ENCODE measurements around the gene NCKAP5. TPM values are rescaled to one million over a fixed set of nuclear protein-coding genes. Genes with fewer than 3 reads are reported as not detected.

The NCKAP5 gene
- total RNA-seq, 1 donor from 2014 or later, result 0.20 TPM

DNA sequence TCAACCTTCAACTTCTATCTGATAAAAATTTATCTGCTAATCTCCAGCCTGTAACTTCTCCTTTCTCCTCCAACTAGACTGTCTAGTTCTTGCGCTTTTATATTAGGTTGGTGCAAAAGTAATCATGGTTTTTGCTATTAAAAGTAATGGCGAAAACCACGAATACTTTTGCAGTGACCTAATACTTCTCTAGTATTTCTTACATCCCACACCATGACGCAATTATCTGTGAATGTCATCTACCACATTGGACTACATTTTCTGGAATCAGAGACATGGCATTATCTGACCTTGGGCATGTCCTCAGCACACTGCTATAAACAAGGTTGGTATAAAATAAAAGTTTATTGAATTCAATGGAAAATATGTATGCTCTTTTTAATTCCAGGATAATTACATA is 528.1 kb downstream of the NCKAP5 start:
- no peak for DNase-seq
- H3K9me3 Mint-ChIP-seq (ENCODE audit: unreplicated experiment), result peaks cover 5% of the 10 kb centered on the region
- no peak for TF ChIP-seq CTCF (IDR thresholded peaks at IDR 0.05; ENCODE audit: partially characterized antibody, unreplicated experiment)
- H3K4me3 Mint-ChIP-seq (ENCODE audit: unreplicated experiment), result no peak overlapping the region
- H3K4me1 Mint-ChIP-seq (ENCODE audit: low read depth, unreplicated experiment), result no peaks in the 10 kb centered on the region
- no peak overlapping the region for H3K27ac Mint-ChIP-seq (ENCODE audit: unreplicated experiment)
- peaks cover 6% of the 10 kb centered on the region for H3K36me3 Mint-ChIP-seq (ENCODE audit: unreplicated experiment)
- no peaks in the 10 kb centered on the region for H3K27me3 Mint-ChIP-seq (ENCODE audit: unreplicated experiment)

DNA sequence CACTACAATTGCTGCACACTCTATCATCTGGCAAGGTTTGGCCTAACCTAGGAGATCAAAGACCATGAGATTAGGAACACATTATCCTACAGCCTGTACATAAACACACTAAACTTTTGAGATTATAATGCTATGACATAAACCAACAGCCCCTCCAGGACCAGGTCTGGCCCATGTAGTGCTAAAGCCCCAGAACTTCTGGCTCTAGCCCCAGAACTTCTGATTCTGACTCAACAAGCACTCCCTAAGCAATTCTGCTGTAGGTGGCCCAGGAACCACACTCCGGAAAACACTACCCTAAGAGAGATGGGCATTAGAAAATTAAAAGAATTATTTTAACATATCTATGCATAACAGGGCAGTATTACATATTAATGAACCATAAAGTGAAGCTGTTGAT is 528.7 kb downstream of the NCKAP5 start:
- Mint-ChIP-seq H3K27ac (ENCODE audit: unreplicated experiment) (no peak overlapping the region), H3K27me3 (ENCODE audit: unreplicated experiment) (no peaks in the 10 kb centered on the region), H3K4me1 (ENCODE audit: low read depth, unreplicated experiment) (no peaks in the 10 kb centered on the region), H3K4me3 (ENCODE audit: unreplicated experiment) (no peak overlapping the region), H3K9me3 (ENCODE audit: unreplicated experiment) (peaks cover 5% of the 10 kb centered on the region), H3K36me3 (ENCODE audit: unreplicated experiment) (peaks cover 6% of the 10 kb centered on the region)
- no peak for TF ChIP-seq CTCF (IDR thresholded peaks at IDR 0.05; ENCODE audit: partially characterized antibody, unreplicated experiment)
- DNase-seq, result no peak

GRCh38 chr2:133026536-133027177 is 541.6 kb downstream of the NCKAP5 start:
- H3K36me3 Mint-ChIP-seq (ENCODE audit: unreplicated experiment), result no peaks in the 10 kb centered on the region
- H3K4me1 Mint-ChIP-seq (ENCODE audit: low read depth, unreplicated experiment), result no peaks in the 10 kb centered on the region
- H3K27ac Mint-ChIP-seq (ENCODE audit: unreplicated experiment), result no peak overlapping the region
- DNase-seq, result no peak
- H3K9me3 Mint-ChIP-seq (ENCODE audit: unreplicated experiment), result peaks cover 2% of the 10 kb centered on the region
- TF ChIP-seq CTCF (IDR thresholded peaks at IDR 0.05; ENCODE audit: partially characterized antibody, unreplicated experiment), result no peak
- H3K4me3 Mint-ChIP-seq (ENCODE audit: unreplicated experiment), result no peak overlapping the region
- no peaks in the 10 kb centered on the region for H3K27me3 Mint-ChIP-seq (ENCODE audit: unreplicated experiment)

DNA sequence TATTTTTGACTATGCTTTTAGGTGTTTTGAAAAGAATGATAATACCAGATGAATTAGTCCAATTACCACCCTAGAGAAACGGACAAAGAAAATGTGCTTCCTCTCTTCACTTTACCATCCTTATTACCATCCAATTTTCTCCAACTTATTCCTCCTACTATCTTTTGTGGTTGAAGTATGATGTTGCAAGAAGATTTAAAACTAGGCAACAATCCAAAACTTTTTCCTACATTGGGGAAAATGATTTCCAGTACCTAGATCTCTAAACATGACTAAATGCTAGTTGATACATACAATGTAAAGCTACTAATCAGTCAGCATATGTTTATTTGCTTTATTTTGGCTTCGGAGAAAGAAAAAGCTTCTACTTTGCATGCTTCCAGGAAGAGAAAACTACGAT is 543.3 kb downstream of the NCKAP5 start:
- H3K4me1 Mint-ChIP-seq (ENCODE audit: low read depth, unreplicated experiment), result no peaks in the 10 kb centered on the region

More for the DNA sequence above, 543.3 kb downstream of the NCKAP5 start:
- H3K36me3 Mint-ChIP-seq (ENCODE audit: unreplicated experiment), result no peaks in the 10 kb centered on the region
- no peak for TF ChIP-seq CTCF (IDR thresholded peaks at IDR 0.05; ENCODE audit: partially characterized antibody, unreplicated experiment)
- peaks cover 2% of the 10 kb centered on the region for H3K9me3 Mint-ChIP-seq (ENCODE audit: unreplicated experiment)
- H3K27ac Mint-ChIP-seq (ENCODE audit: unreplicated experiment), result no peak overlapping the region
- H3K4me3 Mint-ChIP-seq (ENCODE audit: unreplicated experiment), result no peak overlapping the region
- H3K27me3 Mint-ChIP-seq (ENCODE audit: unreplicated experiment), result no peaks in the 10 kb centered on the region
- no peak for DNase-seq
